Activated naive CD4-positive, alpha-beta T cell treated with anti-CD3 and anti-CD28 coated beads, Interleukin-2, amount 50 U/mL, for 16 hours (primary cell): ENCODE results near the gene POF1B.
A peak's percentile ranks its signal among the peaks of the same experiment; 100 is the strongest.
"Not testable (repeated sequence)": the region's sequence is repeated elsewhere in the genome, so short reads cannot be mapped to it uniquely, and the experiment has no call there.

Experiments used
- DNase-seq: peaks from one replicate; pipeline ENCODE4 v3.0.0-alpha.2; 2020

The POF1B gene

GRCh38 chrX:85379174-85379907 lies at the start of gene POF1B:
POF1B (minus strand) TSS chrX:85379665; CDS start chrX:85379454, 211 bp downstream.
- DNase-seq, result no peak

GRCh38 chrX:85429066-85429465 lies 49.6 kb upstream of the POF1B start:
- no peak for DNase-seq

- no peak for DNase-seq
These were observed 39.8 kb upstream of the POF1B start for GRCh38 chrX:85419293-85419692.

- no peak for DNase-seq
These were observed 12.4 kb upstream of the POF1B start for GRCh38 chrX:85391878-85392238.

- no peak for DNase-seq
These were observed 11.9 kb upstream of the POF1B start for GRCh38 chrX:85391185-85391877.

GRCh38 chrX:85381602-85382001 lies 2.1 kb upstream of the POF1B start:
- no peak for DNase-seq

GRCh38 chrX:85378461-85378860 lies 1.0 kb downstream of the POF1B start:
- no peak for DNase-seq

- no peak for DNase-seq
These were observed 4.1 kb downstream of the POF1B start for GRCh38 chrX:85375333-85375738.

- no peak for DNase-seq
These were observed 14.0 kb downstream of the POF1B start for GRCh38 chrX:85365370-85365995.

- no peak for DNase-seq
These were observed 20.4 kb downstream of the POF1B start for GRCh38 chrX:85359051-85359450.

GRCh38 chrX:85345523-85345922 lies 33.9 kb downstream of the POF1B start:
- no peak for DNase-seq

- no peak for DNase-seq
These were observed 52.5 kb downstream of the POF1B start for GRCh38 chrX:85327060-85327333.

GRCh38 chrX:85326234-85327059 lies 53.0 kb downstream of the POF1B start:
- DNase-seq, result no peak

GRCh38 chrX:85311348-85311747 lies 68.1 kb downstream of the POF1B start:
- DNase-seq, result not testable (repeated sequence)

GRCh38 chrX:85309717-85310116 lies 69.7 kb downstream of the POF1B start:
- no peak for DNase-seq

- DNase-seq, result no peak
These were observed 75.9 kb downstream of the POF1B start for GRCh38 chrX:85303544-85303943.

- DNase-seq, result no peak
These were observed 90.3 kb downstream of the POF1B start for GRCh38 chrX:85288992-85289723.

GRCh38 chrX:85285286-85285685 lies 94.2 kb downstream of the POF1B start:
- DNase-seq, result not testable (repeated sequence)

- DNase-seq, result no peak
These were observed 134.8 kb downstream of the POF1B start for GRCh38 chrX:85244450-85245211.

- DNase-seq, result peak; percentile 11
These were observed 135.6 kb downstream of the POF1B start, which contains the start of the genes SATL1 and ZNF711 for GRCh38 chrX:85243761-85244449. SATL1 (minus strand) TSS chrX:85243779; CDS start chrX:85108968, 134,811 bp downstream. ZNF711 (plus strand) TSS chrX:85243991; CDS start chrX:85247573, 3,582 bp downstream.

GRCh38 chrX:85243155-85243554 lies 136.3 kb downstream of the POF1B start:
- no peak for DNase-seq
